ENCODE measurements around the gene FRZB.

The FRZB gene

DNA sequence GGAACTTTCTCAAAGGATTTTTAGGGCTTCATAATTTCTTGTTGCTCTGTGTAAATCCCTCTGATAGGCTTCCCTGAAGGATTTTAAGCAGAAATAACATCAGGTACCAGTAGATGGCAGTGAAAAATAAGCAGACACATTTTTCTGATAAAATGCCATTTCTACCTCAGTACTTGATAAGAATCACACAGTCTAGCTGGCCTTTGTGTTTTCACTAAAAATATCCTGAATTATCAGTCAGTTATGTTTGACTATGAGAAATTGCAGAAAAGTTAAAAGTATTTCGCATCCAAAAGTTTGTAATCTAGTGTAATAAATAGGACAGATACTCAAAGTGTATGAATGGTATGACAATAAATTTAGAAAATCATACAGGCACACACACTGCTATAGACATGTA lies 81.7 kb downstream of the FRZB start:
- DNase-seq (ENCODE audit: low read depth): no peak

GRCh38 chr2:182784058-182784706 lies 82.3 kb downstream of the FRZB start:
- DNase-seq (ENCODE audit: low read depth): no peak

All from activated T-cell treated with anti-CD3 and anti-CD28 coated beads for 48 hours (primary cell).